HG02970 (cell line): ENCODE data around the gene SCLY.

Experiments
- ATAC-seq: cut with Tn5 transposase; IDR thresholded peaks from one replicate; pipeline ENCODE4 v1.9.1; 2021; ENCODE audit warnings: mild to moderate bottlenecking, moderate library complexity, moderate number of reproducible peaks; ENCODE audit not compliant: unreplicated experiment, low FRiP score

The SCLY gene

DNA sequence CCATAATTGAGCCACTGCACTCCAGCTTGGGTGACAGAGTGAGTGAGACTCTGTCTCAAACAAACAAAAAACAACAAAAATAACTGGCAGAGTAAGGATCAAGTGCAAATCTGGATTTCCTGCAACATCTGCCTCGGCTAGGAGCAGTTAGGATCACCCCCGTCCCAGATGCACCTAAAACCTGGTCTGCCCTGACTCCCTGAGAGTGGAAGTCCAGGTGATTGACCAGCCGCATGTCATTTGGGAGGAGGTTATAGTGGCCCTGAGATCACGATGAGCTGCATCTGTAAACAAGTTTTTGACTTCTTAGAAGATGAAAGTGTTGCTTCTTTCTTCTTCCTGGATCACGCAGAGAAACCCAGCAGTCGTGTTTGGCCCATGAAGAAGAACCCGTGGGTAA is 34.3 kb downstream of the SCLY start:
- no peak for ATAC-seq

DNA sequence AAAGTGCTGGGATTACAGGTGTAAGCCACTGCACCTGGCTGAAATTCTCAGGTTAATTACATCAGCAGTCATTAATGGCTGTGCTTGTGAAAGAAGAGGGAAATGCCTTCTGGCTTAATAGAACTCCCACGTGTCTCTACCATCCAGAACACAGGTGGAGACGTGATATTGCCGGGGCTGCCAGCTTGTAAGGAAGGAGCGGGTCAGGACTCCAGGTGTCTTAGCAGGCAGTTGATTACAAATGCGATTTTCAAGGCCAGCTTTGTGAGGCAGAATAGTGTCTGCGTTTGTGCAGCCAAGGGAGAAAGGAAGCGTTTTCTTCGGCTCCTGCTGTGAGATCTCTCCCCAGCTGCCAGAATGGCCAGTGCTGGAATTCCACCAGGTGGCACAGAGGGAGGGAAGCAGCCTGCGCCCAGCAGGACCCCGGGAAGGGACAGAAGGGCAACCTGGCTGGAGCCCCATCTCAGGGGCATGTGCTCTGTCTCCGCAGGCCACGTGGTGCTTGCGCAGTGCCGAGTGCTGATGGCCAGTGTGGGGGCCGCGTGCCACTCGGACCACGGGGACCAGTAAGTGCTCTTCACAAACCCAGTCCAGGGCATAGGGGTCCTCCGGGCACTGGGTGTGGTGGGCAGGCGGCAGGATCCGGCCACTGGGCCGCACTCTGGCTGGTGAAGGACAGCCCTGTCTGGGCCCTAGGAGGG is 35.7 kb downstream of the SCLY start:
- ATAC-seq: no peak

DNA sequence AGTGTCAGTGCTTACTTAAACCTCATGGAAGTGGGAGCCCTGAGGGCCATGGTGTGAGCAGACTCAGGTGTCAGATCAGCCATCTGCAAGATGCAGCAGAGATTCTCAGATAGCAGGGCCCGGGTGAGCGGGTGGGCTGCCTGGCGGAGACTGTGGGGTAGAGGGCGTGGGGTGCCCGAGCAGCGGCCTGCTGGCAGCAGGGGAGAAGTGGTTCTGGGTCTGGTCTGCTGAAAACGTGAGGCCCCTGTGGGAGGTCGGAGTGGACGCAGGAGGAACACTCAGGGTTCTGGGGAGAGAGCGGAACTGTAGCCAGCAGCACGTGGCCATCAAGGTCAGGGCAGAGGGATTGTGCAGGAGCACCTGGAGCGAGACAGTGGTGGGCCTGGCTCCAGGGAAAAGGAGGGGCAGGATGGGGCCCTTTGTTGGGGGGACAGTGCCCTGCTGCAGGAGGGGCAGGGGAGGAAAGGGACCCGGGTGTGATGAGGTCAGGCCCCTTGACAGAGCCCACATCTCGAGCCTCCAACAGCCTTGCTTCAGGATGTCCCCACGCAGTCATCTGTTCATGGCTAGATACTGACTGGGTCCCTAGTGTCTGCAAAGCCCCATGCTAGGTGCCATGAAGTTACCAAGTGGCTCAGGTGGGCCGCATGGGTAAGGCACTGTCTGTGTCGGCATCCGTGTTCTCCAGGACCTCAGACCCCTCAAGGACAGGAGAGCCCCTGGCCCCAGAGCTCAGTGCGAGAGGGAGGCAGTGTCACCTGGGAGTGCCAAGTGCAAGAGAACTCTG is 36.6 kb downstream of the SCLY start:
- no peak for ATAC-seq

DNA sequence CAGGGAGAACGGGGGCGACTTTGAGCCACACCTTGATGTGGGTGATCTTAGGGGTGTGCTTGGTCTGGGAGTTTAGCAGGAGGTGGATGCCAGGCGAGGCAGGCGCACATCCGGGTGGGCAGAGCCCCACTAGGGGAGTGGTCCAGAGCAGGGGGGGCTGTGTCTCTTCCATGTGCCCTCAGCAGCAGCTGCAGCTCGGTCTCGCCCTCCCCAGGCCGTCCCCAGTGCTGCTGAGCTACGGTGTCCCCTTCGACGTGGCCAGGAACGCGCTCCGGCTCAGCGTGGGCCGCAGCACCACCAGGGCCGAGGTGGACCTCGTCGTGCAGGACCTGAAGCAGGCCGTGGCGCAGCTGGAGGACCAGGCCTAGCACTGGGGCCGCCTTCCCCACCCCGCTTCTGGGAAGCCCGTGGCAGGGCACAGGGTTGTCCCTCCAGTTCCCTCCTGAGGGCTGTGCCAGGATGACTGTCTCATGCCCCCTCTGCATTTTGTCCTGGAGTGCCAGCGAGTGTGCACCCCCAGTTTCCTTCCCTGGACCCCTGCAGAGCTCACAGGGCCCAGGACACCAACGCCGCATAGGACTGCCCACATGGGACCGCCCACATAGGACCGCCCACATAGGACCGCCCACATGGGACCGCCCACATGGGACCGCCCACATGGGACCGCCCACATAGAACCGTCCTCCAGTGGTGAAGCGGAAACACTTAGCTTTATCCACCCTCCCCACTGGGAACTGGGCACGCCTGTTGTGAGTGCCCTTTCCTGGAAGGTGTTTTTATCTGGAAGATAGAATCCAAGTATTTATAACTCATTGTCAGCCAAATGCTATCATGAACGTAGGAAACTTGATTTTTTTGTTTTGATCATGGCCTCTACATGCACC is 37.4 kb downstream of the SCLY start:
- no peak for ATAC-seq

DNA sequence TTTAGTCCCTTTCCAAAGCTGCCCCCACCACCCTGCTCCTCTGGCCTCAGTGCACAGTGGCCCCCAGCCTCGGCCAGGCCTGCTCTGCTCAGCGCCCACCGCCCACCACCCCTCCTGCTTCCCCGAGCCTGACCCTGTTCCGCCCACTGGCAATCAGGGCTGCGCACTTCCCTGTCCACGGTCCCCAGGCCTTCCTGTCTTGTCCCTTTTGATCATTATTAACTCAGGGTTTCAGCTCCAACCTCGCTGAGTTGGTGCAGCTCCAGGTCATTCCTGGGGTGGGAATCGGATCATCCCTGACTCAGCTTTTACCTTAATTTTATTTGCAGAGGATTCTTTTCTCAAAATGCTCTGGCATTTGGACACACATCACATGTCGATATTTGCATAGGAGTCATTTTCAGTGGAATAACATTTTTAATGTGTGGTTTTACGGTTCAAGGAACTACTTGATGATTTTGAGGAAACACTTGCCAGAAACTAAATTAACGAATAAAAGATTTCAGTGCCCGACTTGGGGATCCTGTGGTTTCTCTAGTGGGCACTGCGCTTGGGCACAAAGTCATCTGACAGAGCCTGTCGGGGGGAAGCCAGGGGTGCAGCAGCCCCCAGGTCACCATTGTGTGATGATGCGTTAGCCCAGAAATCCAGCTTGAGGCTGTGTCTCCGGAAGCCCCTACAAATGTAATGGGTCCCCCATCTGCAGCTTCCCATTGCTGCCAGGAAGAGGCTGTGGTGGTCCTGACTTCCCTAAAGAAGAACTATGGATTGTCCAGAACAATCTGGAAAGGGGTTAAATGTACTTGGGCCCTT is 38.3 kb downstream of the SCLY start:
- ATAC-seq: no peak

DNA sequence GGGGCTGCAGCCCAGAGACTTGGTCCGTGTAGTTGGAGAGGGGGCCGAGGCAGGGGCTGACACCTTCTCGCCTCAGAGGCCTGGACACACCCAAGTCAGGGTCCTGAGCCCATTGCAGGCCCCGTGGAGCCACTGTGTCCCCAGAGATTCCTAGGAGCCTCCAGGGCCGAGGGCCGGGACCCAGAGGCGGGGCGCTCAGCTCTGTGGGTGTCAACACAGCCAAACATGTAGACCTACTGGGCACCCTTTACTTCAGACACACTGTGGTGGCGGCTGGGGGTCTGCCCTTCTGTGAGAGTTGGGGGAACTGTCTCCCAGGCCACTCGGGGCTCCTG is 38.9 kb downstream of the SCLY start:
- ATAC-seq: no peak

DNA sequence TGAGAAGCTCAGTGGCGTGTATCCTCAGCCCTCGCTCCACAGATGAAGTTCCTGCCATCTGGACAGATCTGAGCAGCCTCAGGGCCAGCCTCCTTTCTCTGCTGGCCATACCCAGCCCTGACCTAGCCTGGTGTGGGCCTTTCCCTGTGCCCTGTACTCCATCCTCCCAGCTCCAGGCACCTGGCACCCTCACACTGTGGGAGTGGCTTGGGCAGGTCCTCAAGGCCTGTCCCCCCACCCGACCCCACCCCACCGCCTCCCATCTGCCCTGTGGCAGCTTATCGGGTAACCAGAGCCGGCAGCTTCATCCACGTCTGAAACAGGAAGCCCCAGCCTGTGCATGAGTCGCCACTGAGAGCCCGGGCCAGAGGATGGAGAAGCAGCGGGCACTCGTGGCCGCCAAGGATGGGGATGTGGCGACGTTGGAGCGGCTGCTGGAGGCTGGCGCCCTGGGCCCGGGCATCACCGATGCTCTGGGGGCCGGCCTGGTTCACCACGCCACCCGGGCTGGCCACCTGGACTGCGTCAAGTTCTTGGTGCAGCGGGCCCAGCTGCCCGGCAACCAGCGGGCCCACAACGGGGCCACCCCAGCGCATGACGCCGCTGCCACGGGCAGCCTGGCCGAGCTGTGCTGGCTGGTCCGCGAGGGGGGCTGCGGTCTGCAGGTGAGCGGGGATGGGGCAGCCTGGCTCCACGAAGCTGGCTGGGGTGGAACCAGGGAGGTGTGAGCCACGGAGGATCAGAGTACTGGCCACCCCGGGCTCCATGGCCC is 39.4 kb downstream of the SCLY start, which contains the start of gene ESPNL:
Gene ESPNL (plus strand): TSS at position 292 of the 772 bp plus-strand sequence. CDS start 80 bp downstream, at position 372.
- no peak for ATAC-seq

DNA sequence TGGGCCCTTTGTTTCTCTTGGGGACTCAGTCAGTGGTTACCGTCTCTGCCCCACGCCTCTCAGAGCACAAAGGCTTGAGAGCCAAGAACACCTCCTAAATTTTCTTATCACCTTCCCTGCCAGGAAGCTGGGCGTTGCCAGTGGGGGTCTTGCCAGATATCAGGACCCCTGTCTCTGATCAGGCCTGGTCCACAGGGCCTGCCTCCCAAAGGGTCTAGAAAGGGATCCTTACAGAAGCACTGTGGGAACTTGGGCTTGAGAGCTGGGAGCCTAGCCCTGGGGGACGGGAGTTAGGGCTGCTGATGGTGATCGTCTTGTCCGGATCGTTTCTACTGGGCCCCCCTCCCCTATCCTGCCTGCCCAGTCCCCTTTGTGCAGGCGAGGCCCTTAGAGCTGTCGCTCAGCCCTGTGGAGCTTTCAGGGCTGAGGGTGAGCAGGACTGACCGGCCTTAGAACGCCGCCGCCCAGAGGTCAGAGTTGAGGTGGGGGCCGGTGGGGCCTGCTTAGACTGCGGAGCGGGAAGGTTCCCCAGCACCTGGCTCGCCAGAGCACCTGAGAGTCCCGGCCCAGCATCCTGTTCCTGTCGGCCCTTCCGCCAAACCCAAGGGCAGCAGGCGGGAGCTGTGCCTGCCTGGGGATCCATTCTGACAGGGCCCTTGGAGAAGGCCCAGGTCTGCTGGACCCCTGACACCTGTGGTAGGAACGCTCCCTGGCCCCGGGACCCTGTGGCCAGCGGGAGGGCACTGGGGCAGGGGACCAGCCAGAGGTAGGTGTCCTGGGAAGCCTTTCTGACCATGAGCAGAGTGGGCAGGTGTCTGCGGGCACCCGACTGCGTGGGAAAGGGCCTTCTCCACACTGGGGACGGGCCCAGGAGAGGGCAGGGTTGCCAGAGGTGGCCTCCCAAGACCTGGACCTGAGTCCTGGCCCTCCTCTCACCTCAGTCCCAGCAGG is 40.3 kb downstream of the SCLY start:
- no peak for ATAC-seq

DNA sequence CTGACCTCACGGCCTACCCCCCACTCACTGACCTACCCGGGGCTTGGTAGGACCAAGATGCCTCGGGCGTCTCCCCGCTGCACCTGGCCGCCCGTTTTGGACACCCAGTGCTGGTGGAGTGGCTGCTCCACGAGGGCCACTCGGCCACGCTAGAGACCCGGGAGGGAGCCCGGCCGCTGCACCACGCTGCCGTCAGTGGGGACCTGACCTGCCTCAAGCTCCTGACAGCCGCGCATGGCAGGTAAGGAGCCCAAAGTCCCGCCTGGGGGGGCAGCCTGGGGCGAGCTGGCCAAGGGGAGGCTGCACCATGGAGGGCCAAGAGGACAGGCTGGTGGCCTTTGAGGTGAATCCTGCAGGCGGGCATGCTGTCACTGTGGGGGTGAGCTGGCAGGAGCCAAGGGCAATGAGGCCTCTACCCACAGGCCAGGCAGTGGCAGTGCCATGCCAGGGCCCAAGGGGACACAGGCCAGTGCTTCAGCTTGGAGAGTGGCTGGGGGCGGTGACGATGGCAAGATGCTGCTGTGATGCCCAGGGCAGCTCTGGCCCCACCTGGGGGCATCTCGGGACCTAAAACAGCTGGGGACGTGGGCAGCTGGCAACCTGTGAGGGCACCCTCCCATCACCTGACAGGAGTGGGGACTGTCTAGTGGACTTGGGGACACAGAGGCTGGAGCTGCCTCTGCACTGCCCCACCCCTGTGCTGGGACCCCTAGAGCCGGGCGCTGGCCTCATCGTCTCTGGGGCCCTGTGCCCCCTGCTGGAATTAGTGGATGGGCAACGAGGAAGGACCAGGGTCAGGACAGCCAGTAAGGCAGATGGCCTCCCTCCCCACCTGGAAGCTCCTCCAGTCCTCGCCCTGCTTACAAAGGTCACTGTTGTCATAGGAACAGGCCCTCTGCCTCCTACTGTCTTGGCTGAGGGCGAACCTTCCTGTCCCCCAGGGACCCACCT is 41.4 kb downstream of the SCLY start:
- ATAC-seq: no peak

DNA sequence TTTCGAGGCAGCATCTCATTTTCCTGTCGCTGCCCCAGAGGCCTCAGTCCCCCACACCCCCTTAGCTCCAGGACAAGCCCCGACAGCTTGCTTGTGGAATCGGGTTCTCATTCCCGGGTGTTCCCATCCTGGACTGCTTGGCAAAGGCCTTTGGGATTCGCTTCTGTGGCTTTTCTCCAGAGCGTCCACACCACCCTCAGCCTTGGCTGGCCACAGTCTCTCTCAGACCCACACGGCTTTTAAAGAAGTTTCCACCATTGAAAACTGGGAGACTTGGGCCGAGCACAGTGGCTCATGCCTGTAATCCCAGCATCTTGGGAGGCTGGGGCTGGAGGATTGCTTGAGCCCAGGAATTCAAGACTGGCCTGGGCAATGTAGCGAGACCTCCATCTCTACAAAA is 42.1 kb downstream of the SCLY start:
- ATAC-seq: no peak

DNA sequence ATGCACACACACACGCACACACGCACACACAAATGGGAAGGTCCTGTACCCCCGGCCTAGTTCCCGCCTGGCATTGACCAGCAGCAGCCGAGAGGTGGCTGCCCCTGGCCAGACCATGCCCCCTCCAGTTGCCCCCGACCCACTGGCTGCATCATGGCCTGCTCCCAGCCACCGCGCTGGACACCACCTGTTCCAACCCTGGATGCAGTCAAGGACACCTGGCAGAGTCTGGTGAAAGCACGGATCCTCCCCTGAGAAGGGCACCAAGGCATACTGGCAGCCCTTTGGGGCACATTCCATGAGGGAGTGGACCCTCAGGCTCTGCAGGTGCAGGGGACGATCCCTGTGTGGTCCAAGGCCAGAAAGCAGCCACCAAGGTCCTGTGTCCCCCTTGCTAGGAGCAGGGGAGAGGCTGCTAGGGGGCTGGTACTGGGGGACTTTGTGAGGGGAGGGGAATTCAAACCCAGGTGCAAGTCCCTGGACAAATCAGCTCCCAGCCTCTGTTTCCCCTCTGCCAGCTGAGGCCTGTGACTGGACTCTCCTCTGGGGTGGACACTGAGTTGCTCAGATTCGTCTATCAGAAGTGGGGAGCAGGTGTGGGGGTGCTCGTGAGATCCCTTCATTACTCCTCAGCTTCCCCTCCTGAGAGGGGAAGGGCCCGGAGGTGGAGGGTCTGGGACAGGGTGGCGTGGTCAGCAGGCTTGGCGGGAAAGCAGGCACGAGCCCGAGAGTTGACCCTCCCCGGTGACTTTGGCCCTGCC is 42.8 kb downstream of the SCLY start:
- no peak for ATAC-seq

DNA sequence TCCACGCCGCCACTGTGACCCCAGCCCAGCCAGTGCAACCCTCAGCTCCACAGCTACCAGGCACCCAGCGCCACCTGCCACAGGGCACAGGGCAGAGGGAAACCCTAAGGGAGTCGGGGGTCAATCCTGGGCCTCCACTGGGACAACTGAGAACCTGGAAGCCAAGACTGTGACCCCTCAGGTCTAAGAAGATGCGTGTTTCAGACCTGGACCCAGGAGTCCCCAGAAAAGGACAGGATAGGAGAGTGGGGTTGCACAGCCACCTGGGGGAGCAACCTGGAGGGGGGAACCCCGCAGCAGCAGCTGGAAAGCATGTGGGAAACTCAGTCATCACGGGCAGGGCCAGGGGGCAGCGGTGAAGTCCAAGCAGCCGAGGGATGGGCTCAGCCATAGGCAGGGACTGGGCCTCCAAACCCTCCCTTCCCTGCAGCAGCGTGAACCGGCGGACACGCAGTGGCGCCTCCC is 43.5 kb downstream of the SCLY start:
- no peak for ATAC-seq

DNA sequence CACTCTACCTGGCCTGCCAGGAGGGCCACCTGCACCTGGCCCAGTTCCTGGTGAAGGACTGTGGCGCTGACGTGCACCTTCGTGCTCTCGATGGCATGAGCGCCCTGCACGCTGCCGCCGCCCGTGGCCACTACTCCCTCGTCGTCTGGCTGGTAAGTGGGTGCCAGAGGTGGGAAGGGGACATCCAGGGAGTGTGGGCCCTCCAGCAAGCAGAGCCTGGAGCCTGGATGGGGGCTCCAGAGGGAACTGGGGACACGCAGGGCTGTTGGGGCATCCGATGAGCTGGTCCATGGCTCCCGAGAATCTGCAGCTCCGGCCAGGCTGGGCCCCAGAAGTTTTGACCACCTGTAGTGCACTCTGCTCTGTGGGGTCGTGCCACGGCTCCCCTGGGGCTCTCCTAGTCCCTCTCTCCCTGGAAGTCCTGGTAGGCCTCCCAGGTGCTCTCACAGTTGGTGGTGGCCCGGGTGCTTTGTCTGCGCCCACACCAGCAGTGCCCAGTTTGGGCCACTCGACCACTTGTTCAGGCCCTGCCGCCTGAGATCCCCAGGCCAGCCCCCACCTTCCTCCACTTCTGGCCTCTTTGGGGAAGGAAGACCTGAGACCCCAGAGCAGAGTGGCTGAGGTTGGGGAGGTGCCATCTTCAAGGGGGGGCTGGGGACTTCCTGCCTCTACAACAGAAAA is 44.0 kb downstream of the SCLY start:
- no peak for ATAC-seq

DNA sequence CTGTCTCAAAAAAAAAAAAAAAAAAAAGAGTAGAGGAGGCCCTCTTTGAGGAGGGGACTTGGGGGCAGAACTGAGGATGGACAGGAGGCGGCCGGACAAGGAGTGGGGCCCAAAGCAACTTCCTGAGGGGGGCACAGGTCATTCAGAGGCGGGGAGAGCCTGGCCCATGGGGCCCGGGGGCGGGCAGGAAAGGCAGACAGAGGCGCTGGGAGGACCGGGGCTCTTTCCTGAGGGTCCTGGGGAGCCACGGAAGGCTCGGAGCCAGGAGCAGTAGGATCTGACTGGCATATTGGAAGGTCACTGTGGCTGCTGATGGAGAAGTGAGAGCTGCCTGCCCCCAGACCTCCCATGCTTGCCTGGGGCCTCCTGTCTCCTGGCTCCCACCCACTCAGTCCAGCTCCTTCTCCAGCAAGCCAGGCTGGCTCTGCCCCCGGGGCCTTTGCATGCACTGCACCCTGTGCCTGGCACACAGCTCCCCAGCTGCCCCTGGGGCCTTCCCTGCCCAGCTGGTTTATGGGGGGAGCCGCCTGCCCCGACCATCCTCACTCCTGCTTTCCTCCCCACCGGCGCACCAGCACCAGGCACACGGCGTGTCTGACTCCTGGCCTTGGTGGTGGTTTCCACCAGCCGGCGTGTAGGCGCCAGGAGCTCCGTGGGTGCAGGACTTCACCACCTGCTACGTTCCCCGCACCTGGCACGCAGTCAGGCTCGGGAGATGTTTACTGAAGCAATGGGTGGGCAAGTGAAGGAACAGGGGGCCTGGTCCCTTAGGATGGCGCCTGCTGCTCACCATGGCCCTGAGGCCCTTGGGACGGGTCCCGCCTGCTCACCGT is 44.9 kb downstream of the SCLY start:
- ATAC-seq: no peak

DNA sequence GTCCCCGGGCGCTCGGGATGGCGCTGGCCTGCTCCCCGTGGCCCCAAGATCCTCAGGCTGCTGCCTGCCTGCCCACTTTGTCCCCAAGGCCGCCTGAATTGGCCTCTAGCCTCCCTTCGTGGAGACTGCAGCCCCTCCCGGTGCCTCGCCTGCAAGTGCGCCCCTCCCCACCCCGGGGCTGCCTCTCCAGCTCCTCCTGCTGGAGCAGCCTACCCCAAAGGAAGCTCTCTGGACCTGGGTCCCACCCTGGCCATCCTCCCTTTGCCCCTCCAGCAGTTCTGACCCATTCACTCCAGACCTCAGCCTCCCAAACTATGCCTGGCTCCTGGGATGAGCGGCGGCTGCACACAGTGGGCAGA is 45.5 kb downstream of the SCLY start:
- ATAC-seq: no peak
